T-helper 2 cell treated with Interferon-gamma antibody and Interleukin-4, amounts not matched to agents 100 ng/mL and 5 ng/mL, for 36 hours (primary cell): ENCODE data around the gene MYOZ1. TPM values are rescaled to one million over a fixed set of nuclear protein-coding genes. Genes with fewer than 3 reads are reported as not detected.
"Not testable (repeated sequence)": the region's sequence is repeated elsewhere in the genome, so short reads cannot be mapped to it uniquely, and the experiment has no call there.

ENCODE experiments used
- intact Hi-C: fragments of 100-400 bp; cut with micrococcal nuclease; formaldehyde crosslinking; loops from one replicate; pipeline ENCODE4 v1.15.1; 2023
- total RNA-seq: library from RNA; stranded (reverse); gene quantifications from 2 replicates; pipeline ENCODE4 v1.2.3, GENCODE V29; 2022

MYOZ1 gene, protein sequence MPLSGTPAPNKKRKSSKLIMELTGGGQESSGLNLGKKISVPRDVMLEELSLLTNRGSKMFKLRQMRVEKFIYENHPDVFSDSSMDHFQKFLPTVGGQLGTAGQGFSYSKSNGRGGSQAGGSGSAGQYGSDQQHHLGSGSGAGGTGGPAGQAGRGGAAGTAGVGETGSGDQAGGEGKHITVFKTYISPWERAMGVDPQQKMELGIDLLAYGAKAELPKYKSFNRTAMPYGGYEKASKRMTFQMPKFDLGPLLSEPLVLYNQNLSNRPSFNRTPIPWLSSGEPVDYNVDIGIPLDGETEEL
- not detected in 2 replicates for total RNA-seq

DNA sequence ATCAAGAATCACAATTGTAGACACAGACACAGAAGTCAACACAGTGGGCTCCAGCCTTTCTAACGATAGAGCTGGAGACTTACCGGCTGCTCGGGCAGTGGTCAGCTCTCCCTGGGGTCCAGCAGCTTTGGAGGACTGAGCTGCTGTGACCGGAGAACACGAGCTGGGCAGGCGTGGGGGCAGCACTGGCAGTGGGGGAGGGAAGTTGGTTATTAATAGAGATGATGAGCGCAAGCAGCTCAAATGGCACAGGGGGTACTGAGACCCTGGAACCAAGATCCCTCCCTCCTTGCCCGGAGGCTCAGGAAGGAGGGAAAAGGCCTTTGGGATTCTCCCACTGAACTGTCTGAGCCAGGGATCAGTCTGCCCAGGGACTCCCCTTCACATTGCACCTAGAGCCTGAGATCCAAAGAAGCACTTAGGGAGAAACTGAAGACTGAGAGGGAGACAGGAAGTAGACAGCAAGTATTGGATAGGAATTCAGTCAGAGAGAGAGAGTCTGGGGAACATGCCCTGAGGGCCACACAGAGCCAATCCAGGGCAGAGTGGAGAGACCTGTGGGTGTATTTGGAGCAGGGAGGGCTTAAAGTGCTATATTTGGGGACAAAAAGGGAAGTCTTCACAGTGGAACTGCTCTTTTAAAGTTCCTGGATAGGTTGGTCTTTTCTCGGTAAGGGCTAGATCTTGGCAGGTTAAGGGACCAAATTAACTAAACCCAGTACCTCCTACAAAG is at the start of gene MYOZ1:
TSS of gene MYOZ1 (minus strand) at position 147 of the 733 bp plus-strand sequence. CDS start 1,457 bp downstream, outside the sequence.
- intact Hi-C loops, result no loop called here

DNA sequence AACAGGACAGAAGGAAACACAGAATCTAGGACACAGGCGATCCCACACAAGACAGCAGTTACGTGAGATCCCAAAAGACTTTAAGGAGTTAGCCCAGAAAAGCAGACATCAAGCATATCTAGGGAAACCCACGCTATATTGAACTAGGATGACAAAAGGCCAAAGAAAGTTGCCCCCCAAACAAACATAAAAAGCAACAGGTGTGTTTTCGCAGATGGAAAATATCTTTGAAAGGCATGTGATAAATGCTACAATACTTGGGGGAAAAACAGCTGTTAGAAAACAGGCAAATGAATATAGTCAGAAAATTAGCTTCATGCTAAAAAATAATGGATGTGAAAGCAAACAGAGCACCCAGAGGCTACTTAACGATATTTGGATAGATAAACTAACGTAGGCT is 49.5 kb upstream of the MYOZ1 start:
- intact Hi-C loops, result not testable (repeated sequence)

DNA sequence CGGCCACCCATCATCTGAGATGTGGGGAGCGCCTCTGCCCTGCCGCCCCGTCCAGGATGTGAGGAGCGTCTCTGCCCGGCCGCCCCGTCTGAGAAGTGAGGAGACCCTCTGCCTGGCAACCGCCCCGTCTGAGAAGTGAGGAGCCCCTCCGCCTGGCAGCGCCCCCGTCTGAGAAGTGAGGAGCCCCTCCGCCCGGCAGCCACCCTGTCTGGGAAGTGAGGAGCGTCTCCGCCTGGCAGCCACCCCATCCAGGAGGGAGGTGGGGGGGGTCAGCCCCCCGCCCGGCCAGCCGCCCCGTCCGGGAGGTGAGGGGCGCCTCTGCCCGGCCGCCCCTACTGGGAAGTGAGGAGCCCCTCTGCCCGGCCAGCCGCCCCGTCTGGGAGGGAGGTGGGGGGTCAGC is 48.3 kb upstream of the MYOZ1 start:
- intact Hi-C loops, result not testable (repeated sequence)

DNA sequence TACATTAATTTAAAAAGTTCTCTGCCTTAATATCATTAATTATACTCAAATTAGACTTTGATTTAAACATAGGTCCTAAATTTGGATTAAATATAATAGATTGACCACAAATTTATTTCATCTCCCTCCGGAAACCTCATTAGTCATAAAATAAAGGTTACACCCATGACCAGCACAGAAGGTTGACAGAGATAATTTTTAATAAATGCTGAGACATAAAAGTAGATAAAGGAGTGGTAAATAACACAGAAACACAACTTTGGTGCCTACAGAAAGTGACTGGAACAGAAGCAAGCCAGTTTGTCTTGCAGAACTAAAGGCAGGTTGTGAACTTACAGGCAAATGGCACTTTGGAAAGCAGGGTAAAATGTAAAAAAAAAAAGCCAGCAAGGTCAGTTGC is 46.4 kb upstream of the MYOZ1 start:
- intact Hi-C loops, result not testable (repeated sequence)

DNA sequence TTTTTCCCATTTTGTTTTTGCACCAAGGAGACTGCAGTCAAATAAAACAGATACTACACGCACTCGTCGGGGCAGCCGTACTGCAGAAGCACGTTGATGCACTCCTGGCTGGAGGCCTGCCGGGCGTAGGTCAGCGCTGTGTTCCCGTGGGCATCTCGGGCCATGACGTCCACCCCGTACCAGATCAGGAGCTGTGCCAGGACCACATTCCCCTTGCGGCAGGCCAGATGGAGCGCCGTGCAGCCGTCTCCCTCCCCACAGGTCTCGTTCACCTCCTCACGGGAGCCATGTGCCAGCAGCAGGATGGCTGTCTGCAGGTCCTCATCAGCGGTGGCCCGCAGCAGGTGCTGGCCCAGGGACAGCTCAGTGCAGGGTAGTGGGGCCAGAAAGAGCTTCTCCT is 33.3 kb upstream of the MYOZ1 start:
- intact Hi-C loops, result not testable (repeated sequence)

DNA sequence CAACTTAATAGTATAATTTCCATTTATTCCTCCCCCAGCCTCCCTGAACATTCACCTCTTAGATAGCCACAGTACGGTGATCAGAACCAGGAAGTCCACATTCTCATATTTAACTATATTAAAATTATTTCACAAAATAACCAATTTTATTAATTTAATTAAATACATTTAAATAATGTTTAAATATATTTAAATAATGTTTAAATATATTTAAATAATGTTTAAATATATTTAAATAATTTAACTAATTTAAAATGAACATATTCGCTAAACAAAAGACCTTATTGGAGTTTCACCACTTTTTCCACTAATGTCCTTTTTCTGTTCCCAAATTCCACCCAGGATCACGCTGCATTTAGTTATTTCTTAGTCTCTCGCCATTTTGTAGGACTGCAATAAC is 27.1 kb upstream of the MYOZ1 start:
- intact Hi-C loops, result not testable (repeated sequence)

DNA sequence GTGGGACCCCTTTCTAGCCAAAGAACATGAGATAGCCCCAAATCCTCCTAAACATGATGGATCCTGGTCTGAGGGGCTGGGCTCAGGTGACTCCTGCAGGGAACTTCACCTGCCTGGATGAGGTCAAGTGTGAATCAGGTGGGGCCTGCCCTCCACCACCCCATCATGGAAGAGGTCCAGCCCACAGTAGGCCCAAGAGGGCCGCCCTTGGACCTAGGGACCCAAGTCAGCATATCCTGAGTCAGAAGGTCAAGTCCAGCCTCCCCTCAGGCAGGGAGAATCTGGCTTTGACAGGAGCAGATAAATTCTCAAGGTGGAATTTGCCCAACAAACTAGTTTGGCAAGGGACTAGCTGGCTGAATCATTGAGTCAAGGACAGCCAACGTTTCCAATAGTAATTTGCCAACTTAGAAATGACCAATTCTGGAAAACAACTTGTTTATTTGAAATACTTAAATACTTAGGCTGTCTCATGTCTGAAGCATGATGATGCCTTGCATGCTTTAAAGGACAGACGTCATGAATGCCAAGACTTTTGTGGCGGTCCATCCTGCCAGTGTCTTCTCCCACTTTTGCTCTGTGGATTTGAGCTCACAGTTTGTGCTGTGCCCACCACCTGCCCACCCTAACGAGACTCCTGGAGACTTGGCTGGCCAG is 25.0 kb upstream of the MYOZ1 start:
- intact Hi-C loops, result not testable (repeated sequence)

DNA sequence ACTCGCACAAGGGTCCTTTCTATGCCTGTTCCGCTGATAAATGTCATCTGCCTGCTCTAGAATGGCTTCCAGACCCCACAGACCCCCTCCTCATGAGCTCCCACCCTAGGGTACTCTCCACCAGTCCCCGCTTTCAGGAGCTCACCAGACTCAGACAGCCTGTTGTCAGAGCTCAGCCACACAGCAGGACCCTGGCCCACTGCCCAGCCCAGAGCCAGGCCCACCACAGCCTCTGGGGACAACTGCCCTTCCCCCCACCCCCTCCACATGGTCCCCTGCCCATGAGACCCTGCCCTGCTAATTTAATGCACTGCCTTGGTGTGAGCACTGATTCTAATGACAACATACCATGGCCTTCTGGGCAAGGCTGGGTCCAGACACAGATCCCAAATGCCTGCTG is 24.3 kb upstream of the MYOZ1 start:
- intact Hi-C loops, result not testable (repeated sequence)

DNA sequence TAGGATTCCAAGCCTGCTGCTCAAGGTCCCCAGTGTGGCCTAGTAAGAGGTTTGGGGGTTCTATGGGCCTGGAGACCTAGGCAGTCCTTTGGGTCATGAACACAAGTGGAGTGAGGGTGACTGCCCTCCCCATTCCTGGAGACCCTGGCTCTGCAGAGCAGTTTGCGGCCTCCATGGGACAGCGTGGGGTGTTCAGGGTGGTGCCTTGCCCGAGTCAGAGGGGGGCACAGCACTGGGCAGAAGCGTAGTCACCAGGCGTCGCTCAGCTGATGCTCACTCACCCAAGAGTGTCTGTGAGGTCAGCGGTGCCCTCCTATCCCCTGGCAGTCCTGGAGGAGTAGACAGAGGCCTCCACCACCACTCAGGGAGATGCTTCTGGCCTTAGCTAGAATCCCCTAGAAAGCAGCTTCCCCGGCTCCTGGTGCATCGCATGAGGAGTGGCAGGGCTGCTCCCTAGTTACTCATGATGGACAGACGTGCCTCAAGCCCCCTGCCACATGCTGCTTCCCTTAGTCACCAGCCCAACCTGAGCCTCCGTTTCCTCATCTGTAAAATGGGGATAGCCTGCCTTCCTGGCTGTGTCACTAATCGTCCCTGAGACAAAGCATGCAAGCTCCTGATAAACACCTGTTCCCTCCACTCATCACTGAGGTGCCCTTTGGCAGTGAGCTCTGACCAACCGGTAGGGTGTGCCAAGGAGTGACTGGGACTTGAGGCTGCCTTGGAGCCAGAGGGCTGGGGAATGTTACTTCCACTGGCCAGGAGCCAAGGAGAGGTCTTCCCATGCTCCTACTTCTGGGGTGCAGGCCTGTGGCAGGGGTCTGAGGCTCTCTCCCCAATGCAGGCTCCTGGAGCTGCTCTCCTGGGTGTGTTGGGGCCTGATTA is 23.1 kb upstream of the MYOZ1 start:
- intact Hi-C loops, result not testable (repeated sequence)

DNA sequence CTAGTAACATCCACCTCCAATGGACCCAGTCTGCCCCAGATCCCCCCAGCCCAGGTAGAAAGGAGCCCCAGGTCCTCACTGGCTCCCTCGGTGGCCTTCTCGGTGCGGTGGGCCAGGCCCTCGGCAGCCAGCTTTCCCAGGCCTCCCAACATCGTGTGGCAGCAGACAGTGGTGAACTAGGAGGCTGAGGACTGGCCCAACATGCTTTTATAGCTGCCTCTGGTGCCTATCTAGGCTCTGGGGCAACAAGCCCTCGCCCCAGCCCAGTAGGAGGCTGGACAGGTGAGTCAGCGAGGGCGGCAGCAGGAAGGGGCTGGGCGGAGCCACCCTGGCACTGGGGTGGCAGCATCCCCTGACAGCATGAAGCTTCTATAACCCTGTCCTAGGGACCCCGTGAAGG is 22.3 kb upstream of the MYOZ1 start:
- intact Hi-C loops, result not testable (repeated sequence)

DNA sequence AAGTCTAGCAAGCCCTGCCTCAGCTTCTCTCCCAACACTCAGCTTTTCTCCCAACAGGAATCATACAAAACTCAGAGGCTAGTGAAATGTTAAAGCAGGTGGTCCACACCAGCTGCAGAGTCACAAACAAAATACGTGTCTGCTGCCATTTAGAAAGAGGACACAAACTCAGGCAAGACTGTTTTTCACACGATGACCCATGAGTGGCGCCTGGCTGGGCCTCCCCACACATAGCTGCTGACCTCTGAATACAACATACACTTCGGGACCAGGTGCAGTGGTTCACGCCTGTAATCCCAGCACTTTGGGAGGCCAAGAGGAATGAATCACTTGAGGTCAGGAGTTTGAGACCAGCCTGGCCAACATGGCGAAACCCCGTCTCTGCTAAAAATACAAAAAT is 21.4 kb upstream of the MYOZ1 start:
- intact Hi-C loops, result not testable (repeated sequence)

DNA sequence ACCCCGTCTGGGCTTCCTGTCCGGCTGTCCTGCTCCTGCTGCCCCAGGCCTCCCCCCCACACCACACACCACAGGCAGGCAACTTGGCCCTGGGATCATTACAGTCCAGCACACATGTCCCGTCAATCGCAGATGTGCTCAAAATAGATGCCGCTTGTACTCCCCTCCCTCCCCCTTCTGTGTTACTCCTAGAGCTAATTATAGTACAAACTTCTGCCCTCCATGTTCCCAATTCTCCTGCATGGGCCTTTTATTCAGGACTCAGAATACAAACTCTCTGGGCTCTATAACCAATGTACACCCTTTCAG is 14.7 kb upstream of the MYOZ1 start, which contains the start of gene SYNPO2L:
TSS of gene SYNPO2L (minus strand) at position 40 of the 309 bp plus-strand sequence. CDS start 107 bp downstream, outside the sequence.
- intact Hi-C loops, result no loop called here

DNA sequence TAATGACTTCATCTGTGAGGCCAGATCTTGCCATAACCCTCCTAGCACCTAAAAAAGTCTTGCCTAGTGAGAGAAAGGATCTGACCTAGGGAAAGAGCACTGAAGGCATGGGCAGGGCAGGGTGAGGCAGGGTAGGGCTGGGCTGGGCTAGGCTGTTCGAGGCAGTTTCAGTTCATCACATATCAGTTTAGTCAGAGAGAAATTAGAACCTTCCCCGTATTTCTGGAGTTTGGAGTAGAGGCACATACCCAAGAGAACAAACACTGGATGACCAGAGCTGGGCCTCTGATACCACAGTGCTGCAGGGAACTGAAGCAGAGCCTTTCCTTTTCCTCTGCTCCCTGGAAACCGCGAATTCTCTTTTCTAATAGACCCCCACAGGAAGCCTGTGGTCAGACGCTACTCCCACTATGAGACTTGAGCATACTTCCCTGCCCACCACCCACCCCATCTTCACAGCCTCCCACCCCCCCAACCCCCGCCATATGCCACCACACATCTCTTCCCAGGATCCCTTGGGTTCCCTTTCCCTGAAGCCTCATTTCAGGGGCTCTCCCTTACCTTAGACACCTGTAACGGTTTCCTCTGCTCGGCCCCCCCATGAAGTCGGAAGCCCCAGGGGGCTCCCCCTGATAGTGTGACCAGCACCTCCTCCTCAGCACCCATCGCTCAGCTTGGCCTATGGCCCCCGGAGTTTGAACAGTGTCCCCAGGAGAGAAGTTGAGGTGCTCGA is 14.1 kb upstream of the MYOZ1 start:
- intact Hi-C loops, result no loop called here

DNA sequence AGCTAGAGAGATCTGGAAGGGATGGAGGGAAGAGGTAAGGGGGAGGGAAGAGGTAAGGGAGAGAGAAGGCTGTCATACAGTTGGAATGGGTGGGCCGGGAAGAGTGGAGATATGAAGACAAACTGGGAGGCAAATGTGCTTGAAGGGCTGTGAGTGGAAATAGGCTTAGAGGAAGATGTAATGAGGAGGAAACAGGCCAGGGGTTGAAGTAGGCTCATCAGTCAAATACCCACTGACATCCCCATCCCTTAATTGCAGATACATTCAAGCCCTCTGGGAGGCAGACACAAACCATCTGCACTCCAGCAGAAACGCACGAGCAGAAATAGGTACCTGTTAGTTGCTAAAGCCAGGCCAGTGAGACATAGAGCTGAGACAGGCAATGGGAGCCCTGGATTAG is 12.4 kb upstream of the MYOZ1 start:
- intact Hi-C loops, result no loop called here

DNA sequence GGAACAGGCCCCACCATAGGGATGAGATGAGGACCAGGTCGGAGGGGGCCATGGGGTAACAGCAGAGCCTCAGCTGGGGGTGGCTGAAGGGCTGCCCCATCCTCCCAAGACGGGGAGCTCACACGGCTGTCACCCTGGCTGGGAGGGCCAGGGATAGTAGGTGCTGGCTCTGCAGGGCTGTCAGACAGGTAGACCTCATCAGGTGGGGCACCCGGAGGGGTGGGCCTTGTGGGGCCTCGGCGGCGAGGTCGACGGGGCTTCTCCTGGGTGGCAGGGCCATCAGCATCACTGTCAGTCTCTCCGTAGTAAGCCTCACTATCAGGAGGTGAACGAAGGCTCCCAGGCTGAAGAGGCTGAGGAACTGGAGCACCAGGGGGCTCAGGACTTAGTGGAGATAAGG is 11.9 kb upstream of the MYOZ1 start:
- intact Hi-C loops, result no loop called here

DNA sequence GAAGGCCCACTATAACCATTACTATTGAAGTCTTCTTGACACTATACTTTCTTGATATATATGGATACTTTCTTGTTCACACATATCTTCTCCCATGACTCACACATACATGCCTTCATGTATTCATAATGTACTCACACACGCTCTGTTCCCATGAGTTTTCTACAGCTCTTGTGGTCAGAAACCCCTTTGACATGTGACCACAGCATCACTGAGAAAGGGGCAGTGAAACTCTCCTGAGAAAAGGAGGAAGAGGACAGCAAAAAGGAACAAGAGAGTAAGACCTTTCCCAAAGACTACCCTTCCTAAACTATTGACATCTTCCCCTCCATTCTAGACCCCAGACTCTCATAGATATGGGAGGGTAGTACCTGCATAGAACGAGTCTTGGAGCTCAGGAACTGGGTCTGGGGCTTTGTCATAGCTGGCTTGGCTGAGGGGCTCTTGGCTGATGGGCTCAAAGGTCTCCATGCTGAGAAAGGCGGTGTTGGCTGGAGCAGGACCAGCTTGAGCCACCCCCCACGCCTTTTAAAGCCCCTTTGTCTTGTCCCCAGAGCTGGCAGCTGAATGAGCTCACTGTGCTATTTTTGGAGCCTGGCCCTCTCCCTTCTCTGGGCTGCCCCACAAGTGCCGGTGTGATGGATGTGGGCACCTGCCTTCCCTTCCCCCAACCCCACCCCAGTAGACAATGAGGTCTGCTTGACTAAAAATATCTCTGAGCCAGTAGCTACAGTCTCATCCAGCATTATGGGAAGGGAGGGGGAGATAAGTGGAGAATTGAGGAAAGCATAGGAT is 9.5 kb upstream of the MYOZ1 start:
- intact Hi-C loops, result no loop called here

DNA sequence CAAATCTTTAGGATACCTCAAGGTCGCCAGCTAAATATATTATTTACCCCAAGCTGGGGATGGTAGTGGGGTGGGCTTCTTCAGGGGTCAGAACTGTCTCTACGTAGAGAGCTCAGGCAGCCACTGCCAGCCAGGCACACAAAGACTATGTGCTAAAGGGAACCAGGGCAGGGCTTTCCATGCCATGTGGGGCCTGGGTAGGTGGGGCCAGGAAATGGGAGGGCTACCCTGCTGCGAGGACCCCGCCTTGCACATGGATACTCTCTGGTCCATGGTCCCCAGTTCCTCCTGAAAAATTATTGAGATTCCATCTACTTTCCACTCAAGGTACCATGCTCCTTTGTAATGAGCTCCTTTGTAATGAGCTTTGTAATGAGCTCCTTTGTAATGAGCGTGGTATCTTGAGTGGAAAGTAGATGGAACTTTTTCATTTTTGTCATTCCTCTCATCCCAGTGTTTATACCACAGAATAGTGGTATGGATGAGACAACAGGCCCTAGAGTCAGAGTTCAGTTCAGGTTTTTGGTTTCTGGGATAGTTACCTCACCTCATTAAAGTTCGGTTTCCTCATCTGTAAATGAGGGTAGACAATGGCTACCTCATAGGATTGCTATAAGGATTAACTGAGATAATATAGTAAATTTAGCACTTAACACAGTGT is 8.7 kb upstream of the MYOZ1 start:
- intact Hi-C loops, result no loop called here

DNA sequence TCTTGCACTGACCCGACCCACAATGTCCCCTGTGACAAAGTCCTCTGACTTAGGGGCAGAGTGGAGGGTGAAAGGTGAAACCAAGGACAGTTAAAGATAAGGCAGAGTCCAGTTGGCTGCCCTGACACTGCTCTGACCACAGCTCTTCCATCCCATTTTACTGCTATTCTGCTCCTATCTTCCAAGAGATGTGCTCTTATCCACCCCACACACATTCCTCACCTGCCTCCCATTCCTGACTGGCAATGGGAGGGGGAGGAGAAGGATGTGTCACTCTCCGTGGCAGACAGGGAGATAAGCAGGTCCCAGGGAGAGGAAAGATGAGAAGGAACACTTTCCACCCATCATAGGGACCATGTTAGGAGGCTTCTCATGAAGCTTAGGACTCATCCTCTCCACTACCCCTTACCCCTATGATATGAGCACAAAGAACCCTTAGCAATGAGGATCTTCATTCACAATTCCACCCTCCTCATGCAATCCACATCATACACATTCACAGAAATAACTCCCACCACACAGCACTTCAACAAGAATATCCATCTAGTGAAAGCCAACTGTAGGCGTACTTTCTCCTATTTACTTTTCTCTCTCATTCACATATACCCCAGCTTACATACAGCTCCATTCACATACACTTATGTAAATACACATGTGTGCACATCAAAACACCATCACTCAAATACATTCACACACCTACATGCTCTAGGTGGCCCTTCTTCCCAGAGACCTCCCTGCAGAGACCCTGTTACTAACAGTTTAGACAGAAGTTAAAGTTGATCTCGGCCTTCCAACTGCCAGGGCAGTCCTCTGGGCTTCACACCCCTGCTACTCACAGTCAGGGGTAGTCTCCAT is 7.9 kb upstream of the MYOZ1 start:
- intact Hi-C loops, result no loop called here
